IPS-20b (cell line): ENCODE results near the gene APBA2.

ENCODE experiments used
- H3K27ac ChIP-seq: one replicate; pipeline ENCODE4 v1.5.1; 2013; ENCODE audit warnings: low read length
- H3K27me3 ChIP-seq: 2 replicates; pipeline ENCODE4 v1.6.1; 2013; ENCODE audit warnings: mild to moderate bottlenecking, low read length, inconsistent platforms; ENCODE audit not compliant: insufficient read depth
- H3K36me3 ChIP-seq: 2 replicates; pipeline ENCODE4 v1.6.1; 2013; ENCODE audit warnings: low read depth, mild to moderate bottlenecking, inconsistent platforms, low read length, moderate library complexity; ENCODE audit not compliant: insufficient read depth
- H3K4me1 ChIP-seq: 2 replicates; pipeline ENCODE4 v1.6.1; 2013; ENCODE audit warnings: mild to moderate bottlenecking, control low read depth, inconsistent platforms, low read length, moderate library complexity; ENCODE audit not compliant: insufficient read depth
- H3K4me3 ChIP-seq: 2 replicates; pipeline ENCODE4 v1.5.1; 2013; ENCODE audit warnings: mild to moderate bottlenecking, low read length, inconsistent platforms
- H3K9ac ChIP-seq: 2 replicates; pipeline ENCODE4 v1.6.1; 2013; ENCODE audit warnings: low read depth, mild to moderate bottlenecking, inconsistent platforms, low read length, moderate library complexity
- H3K9me3 ChIP-seq: 2 replicates; pipeline ENCODE4 v1.6.1; 2013; ENCODE audit warnings: mild to moderate bottlenecking, low read depth, low read length, inconsistent platforms; ENCODE audit not compliant: insufficient read depth

APBA2 gene

DNA sequence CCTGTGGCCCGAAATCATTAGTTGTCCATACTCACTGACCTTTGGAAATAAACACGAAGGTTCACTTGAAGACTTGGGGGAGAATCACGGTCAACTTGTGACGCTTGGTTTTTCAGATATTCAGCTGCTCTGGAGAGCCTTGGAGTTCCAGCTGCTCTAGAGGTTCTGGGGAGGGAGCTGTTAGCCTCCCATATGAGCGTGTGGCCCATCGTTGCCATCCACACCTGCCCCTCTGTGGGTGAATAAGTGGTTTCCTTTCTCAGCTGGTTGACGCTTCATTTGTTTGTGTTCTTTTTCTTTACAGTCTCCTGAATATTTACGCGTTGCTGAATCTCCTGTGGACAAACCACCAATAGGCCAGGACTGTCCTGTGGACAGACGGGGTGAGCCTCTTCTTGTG lies 35.6 kb downstream of the APBA2 start:
- H3K9me3 ChIP-seq: no peaks in the 10 kb centered on the region
- H3K27ac ChIP-seq: no peak overlapping the region
- H3K27me3 ChIP-seq: no peaks in the 10 kb centered on the region
- no peaks in the 10 kb centered on the region for H3K4me1 ChIP-seq
- H3K4me3 ChIP-seq: no peak overlapping the region
- H3K36me3 ChIP-seq: no peaks in the 10 kb centered on the region
- H3K9ac ChIP-seq: no peak overlapping the region

DNA sequence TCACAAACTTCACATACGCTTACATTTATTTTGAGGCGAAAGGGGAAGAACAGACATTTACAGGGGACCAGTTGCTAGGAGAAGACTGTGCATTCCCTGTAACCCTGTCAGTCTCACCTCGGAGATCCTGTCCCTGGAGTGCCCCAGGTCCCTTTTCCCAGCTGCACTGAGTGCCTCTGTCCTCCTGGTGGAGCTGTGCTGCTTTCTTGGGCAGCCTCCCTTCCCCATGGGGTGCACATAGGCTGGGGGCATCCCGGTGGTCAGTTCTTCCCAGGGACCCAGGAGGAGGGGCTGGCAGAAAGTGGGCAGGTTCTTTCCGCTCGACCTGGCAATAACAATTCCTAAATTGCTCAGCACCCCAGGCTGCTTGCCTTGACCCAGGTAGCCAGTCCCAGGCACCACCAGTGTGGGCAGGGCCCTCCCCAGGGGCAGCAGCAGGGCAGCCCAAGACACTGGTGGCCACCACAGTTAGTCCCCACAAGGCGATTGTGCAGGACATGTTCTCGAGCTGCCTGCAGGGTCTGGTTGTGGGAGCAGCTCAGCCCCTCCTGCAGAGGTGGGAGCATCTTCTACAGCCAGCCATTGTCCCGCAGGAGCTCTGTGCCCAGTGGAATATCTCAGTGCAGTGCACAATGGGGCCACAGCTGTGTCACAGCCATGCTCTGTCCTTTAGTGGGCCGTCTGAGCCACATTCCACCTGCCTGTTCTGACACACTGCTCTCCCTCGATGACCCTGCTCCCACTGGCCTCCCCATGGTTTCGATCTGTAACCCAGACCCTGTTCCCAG lies 36.3 kb downstream of the APBA2 start:
- H3K27ac ChIP-seq: no peak overlapping the region
- H3K4me3 ChIP-seq: no peak overlapping the region
- H3K9me3 ChIP-seq: no peaks in the 10 kb centered on the region
- no peaks in the 10 kb centered on the region for H3K27me3 ChIP-seq
- no peak overlapping the region for H3K9ac ChIP-seq
- no peaks in the 10 kb centered on the region for H3K36me3 ChIP-seq
- no peaks in the 10 kb centered on the region for H3K4me1 ChIP-seq

GRCh38 chr15:28922707-28923012 lies 36.9 kb downstream of the APBA2 start:
- Histone ChIP-seq H3K27ac (no peak overlapping the region), H3K9ac (no peak overlapping the region), H3K4me3 (no peak overlapping the region)

DNA sequence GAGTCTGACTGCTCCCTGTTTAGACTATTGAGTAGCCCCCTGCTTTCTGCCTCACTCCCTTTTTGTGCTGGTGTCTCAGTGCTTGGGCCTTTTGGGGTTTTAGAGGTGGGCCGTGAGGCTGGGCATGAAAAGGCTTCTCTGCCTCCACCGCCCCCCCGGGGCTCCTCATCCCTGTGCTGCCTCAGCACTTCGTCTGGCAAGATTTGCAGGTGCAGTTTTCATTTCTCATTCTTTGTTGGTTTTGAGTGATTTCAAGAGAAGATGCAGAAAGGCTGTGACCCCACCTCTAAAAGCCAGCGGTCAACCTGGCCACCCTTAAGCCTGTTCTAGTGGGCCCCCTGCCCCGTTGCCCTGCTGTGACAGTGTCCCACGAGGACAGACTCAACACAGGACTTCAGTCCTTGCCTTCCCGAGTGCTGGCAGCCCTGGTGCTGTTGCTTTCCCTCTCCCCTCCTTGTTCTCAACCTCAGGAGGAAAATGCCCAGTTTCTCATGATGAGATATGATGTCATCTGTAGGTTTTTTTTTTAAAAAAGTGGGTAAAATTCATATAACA lies 38.0 kb downstream of the APBA2 start:
- H3K9me3 ChIP-seq: no peaks in the 10 kb centered on the region
- no peak overlapping the region for H3K27ac ChIP-seq
- no peak overlapping the region for H3K4me3 ChIP-seq
- no peak overlapping the region for H3K9ac ChIP-seq
- no peaks in the 10 kb centered on the region for H3K27me3 ChIP-seq
- no peaks in the 10 kb centered on the region for H3K4me1 ChIP-seq
- no peaks in the 10 kb centered on the region for H3K36me3 ChIP-seq

More at GRCh38 chr15:28922707-28923012, 36.9 kb downstream of the APBA2 start:
- Histone ChIP-seq H3K4me1 (no peaks in the 10 kb centered on the region), H3K27me3 (no peaks in the 10 kb centered on the region), H3K9me3 (no peaks in the 10 kb centered on the region), H3K36me3 (no peaks in the 10 kb centered on the region)

DNA sequence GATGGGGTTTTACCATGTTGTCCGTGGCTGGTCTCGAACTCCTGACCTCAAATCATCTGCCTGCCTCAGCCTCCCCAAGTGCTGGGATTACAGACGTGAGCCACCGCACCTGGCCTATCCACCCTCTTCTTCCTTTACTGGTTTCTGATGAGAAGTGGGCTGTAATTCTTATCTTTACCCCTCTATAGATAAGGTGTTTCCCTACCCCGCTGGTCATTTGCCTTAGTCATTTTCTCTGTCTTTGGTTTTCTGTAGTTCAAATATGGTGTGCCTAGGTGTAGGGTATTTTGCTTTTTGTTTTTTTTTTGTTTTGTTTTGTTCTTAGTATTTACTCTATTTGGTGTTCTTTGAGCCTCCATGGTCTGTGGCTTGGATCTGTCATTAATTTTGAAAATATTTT lies 41.3 kb downstream of the APBA2 start:
- Histone ChIP-seq H3K27me3 (no peaks in the 10 kb centered on the region), H3K4me3 (no peak overlapping the region), H3K9me3 (no peaks in the 10 kb centered on the region), H3K36me3 (no peaks in the 10 kb centered on the region), H3K27ac (no peak overlapping the region), H3K9ac (no peak overlapping the region), H3K4me1 (no peaks in the 10 kb centered on the region)

DNA sequence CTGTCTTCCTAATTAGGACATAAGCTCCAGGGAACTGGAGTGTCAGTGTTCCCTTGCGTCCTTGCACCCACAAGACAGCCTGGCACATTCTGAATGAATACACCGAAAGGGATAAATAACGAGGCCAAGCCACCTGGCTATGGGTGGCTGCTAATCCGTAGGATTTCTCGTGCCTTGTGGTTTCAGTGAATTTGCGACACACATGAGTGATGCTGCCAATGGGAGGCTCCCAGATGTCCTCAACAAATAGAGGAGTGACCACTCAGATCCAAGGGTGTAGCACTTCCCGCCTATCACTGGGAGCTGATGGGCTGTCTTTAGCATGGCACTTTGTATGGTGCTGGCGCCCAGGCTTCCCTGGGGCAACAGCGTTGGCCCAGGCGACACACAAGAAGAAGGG lies 43.4 kb downstream of the APBA2 start:
- no peaks in the 10 kb centered on the region for H3K4me1 ChIP-seq
- no peaks in the 10 kb centered on the region for H3K36me3 ChIP-seq
- no peaks in the 10 kb centered on the region for H3K9me3 ChIP-seq
- no peak overlapping the region for H3K27ac ChIP-seq
- H3K4me3 ChIP-seq: no peak overlapping the region
- H3K9ac ChIP-seq: no peak overlapping the region
- no peaks in the 10 kb centered on the region for H3K27me3 ChIP-seq

DNA sequence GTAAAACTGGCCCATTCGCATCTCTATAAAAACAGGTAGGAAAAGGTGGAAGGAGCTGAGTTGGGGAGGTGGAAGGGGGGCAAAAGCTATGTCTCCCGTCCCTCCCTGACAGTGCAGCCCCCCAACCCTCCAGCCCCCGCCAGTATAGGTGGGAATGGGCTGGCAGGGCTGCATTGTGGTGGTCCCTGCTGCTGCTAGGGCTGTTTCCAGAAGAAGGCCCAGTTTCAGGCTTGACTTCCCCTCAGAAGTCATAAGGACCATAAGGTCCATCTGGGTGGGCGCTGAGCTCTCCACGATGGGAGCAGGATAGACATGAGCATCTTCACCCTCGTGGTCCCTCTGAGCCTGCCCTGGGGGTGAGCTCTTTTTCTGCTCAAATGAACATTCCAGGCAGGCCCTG lies 44.2 kb downstream of the APBA2 start:
- Histone ChIP-seq H3K9ac (no peak overlapping the region), H3K27ac (no peak overlapping the region), H3K36me3 (no peaks in the 10 kb centered on the region), H3K4me1 (no peaks in the 10 kb centered on the region), H3K9me3 (no peaks in the 10 kb centered on the region), H3K27me3 (no peaks in the 10 kb centered on the region), H3K4me3 (no peak overlapping the region)

DNA sequence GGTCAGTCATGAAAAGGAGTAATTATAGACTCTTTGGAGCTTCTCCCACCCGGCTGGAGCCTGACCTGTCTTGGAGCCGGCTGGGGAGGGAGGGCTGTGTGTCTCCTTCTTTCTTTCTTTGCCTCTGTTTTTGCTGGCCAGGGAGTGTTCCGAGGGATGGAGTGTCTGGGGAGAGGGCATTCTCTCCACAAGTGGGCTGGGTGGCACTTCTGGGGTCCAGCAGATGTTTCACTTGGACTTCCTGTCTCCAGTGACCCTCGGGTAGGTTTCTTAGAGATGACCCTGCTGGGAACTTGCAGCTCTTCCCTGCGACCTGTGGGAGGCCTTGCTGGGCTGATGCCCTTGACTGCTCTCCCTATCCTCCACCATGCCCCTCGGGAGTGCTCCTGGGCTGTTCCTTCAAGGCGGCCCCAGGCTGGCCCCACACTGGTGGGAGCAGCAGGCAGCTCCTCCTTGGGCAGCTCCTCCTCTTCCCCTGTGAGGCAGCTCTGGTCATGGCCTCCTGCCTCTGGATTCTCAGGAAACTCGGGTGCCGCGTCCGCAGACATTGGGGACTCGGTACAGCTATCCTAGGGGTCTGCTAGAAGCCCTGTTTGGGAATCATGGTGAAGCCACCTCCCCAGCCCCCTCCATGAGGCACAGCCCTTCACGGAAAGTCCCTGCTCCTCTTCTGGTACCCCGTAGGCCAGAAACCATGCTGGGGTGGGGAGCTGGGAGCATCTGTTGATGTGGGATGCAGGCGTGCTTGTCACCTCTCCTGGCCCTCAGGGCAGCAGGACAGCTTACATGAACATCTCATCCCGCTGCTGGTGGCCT lies 44.9 kb downstream of the APBA2 start:
- Histone ChIP-seq H3K36me3 (no peaks in the 10 kb centered on the region), H3K9ac (no peak overlapping the region), H3K4me1 (no peaks in the 10 kb centered on the region), H3K9me3 (no peaks in the 10 kb centered on the region), H3K4me3 (no peak overlapping the region), H3K27ac (no peak overlapping the region), H3K27me3 (no peaks in the 10 kb centered on the region)

DNA sequence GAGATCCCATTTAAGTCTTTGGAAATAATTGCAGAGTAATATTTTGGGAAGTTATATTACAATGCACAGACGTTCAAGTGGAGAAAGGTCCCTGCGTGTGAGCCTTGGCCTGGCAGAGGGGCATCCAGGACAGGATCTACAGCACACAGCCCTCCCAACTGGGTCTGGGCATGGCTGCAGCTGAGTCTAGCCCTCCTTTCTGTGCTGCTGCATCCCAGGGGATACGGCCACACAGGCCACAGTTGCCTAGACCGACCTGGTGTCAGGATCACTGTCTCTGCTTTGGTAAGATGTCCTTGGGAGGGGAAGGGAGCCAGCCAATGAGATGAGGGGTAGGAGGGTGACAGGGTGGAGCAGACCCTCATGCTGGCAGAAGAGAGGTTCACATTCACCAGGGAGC lies 46.1 kb downstream of the APBA2 start:
- Histone ChIP-seq H3K36me3 (no peaks in the 10 kb centered on the region), H3K27me3 (no peaks in the 10 kb centered on the region), H3K4me3 (no peak overlapping the region), H3K4me1 (no peaks in the 10 kb centered on the region), H3K27ac (no peak overlapping the region), H3K9ac (no peak overlapping the region), H3K9me3 (no peaks in the 10 kb centered on the region)

- Histone ChIP-seq H3K27ac (no peak overlapping the region), H3K9me3 (no peaks in the 10 kb centered on the region), H3K27me3 (no peaks in the 10 kb centered on the region), H3K36me3 (no peaks in the 10 kb centered on the region), H3K9ac (no peak overlapping the region), H3K4me3 (no peak overlapping the region), H3K4me1 (no peaks in the 10 kb centered on the region)
Measured at GRCh38 chr15:28932361-28932760, 46.6 kb downstream of the APBA2 start.

DNA sequence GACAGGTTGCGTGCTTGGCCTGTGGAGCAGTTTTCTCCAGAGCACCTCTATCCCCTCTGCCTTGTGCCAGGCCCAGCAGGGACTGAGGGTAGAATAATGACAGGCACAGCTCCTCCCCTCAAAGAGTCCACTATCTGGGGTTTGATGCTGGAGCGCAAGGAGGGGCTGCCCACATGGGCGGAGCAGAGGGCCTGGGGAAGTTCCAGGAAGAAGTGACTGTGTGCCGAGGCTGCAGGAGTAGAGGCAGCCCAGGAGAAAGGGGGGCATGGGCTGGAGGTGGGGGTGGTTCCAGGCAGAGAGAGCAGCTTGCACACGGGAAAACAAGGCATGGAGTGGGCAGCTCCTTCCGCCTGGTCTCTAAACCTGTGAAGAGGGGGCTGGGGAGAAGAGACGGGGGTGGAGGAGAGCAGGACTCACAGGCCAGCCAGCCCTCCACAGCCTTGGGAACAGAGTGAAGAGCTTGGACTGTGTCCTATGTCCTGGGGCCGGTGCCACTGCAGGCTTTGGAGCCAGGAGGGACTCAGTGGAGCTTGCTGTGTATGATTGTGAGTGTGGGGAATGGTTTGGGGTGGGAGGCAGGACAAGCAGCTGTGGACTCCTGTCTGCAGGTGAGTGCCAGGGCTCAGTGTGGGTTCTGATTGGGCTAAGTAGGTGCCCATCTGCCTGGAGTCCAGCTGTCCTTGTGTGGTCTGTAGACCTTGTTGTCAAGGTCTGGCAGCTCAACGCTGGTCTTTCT lies 48.1 kb downstream of the APBA2 start:
- H3K36me3 ChIP-seq: no peaks in the 10 kb centered on the region
- no peak overlapping the region for H3K9ac ChIP-seq
- H3K4me3 ChIP-seq: no peak overlapping the region
- H3K9me3 ChIP-seq: no peaks in the 10 kb centered on the region
- no peaks in the 10 kb centered on the region for H3K4me1 ChIP-seq
- no peaks in the 10 kb centered on the region for H3K27me3 ChIP-seq
- no peak overlapping the region for H3K27ac ChIP-seq
